Neural cell (in vitro differentiated cells): ENCODE measurements around the gene RPL22. TPM values are rescaled to one million over a fixed set of nuclear protein-coding genes. Genes with fewer than 3 reads are reported as not detected.

Experiments
- H2AFZ ChIP-seq: fragments of 200-600, 300-800 bp; sonication (generic), shearing (Covaris generic); 2 replicates; pipeline ENCODE4 v1.6.0; 2014; ENCODE audit warnings: low read depth, mild to moderate bottlenecking, antibody characterized with exemption, low read length, moderate library complexity
- H3F3A ChIP-seq: fragments of 200-600 bp; shearing (Covaris generic); 2 replicates; pipeline ENCODE4 v1.6.1; 2016; ENCODE audit warnings: mild to moderate bottlenecking, moderate library complexity, mixed read lengths, antibody characterized with exemption, low read length; ENCODE audit not compliant: insufficient read depth, poor library complexity, severe bottlenecking
- H3K27ac ChIP-seq: fragments of 200-600, 300-800 bp; sonication (generic), shearing (Covaris generic); 2 replicates; pipeline ENCODE4 v1.5.1; 2014; ENCODE audit warnings: mild to moderate bottlenecking, low read length, moderate library complexity
- H3K27me3 ChIP-seq: fragments of 300-800, 200-600 bp; sonication (generic), shearing (Covaris generic); 2 replicates; pipeline ENCODE4 v1.6.0; 2014; ENCODE audit warnings: mild to moderate bottlenecking, low read depth, low read length, moderate library complexity; ENCODE audit not compliant: insufficient read depth
- H3K36me3 ChIP-seq: fragments of 300-800, 200-600 bp; sonication (generic), shearing (Covaris generic); 2 replicates; pipeline ENCODE4 v1.5.1; 2014; ENCODE audit warnings: mild to moderate bottlenecking, antibody characterized with exemption, low read length, moderate library complexity; ENCODE audit not compliant: insufficient read depth
- H3K4me2 ChIP-seq: fragments of 300-800, 200-600 bp; sonication (generic), shearing (Covaris generic); 2 replicates; pipeline ENCODE4 v1.6.0; 2014; ENCODE audit warnings: mild to moderate bottlenecking, low read length
- H3K4me3 ChIP-seq: fragments of 300-800, 200-600 bp; sonication (generic), shearing (Covaris generic); 2 replicates; pipeline ENCODE4 v1.5.1; 2014; ENCODE audit warnings: mild to moderate bottlenecking, low read length, moderate library complexity
- H3K79me2 ChIP-seq: fragments of 200-600 bp; shearing (Covaris generic); replicated peaks from 2 replicates; pipeline ENCODE4 v1.6.0; 2014; ENCODE audit warnings: mild to moderate bottlenecking, low read length, moderate library complexity; ENCODE audit not compliant: insufficient read depth
- H3K9ac ChIP-seq: fragments of 300-800, 200-600 bp; sonication (generic), shearing (Covaris generic); 2 replicates; pipeline ENCODE4 v1.6.1; 2016; ENCODE audit warnings: mild to moderate bottlenecking, low read length, mixed read lengths
- H3K9me2 ChIP-seq: fragments of 200-600 bp; shearing (Covaris generic); 2 replicates; pipeline ENCODE4 v1.6.1; 2016; ENCODE audit warnings: mild to moderate bottlenecking, low read length, mixed read lengths; ENCODE audit not compliant: insufficient read depth
- H3K9me3 ChIP-seq: fragments of 200-600, 300-800 bp; sonication (generic), shearing (Covaris generic); 2 replicates; pipeline ENCODE4 v1.6.1; 2016; ENCODE audit warnings: mild to moderate bottlenecking, mixed run types, low read length, moderate library complexity, mixed read lengths
- H4K20me1 ChIP-seq: fragments of 200-600 bp; shearing (Covaris generic); 2 replicates; pipeline ENCODE4 v1.6.1; 2016; ENCODE audit warnings: mild to moderate bottlenecking, mixed run types; ENCODE audit not compliant: insufficient read depth
- EP300 ChIP-seq: fragments of 450-650 bp; conservative IDR thresholded peaks from 2 replicates; pipeline ENCODE4 v1.6.1; 2014; ENCODE audit warnings: antibody characterized with exemption, mild to moderate bottlenecking, moderate library complexity; ENCODE audit not compliant: poor library complexity, severe bottlenecking
- EZH2 ChIP-seq: fragments of 200-600, 300-800 bp; shearing (Covaris generic), sonication (generic); IDR thresholded peaks from 2 replicates; pipeline ENCODE4 v1.6.1; 2014; ENCODE audit warnings: antibody characterized with exemption, low read length, borderline replicate concordance, mild to moderate bottlenecking; ENCODE audit not compliant: insufficient read depth, poor library complexity, severe bottlenecking
- MXI1 ChIP-seq: fragments of 450-650 bp; conservative IDR thresholded peaks from 2 replicates; pipeline ENCODE4 v1.6.1; 2014; ENCODE audit warnings: antibody characterized with exemption, mild to moderate bottlenecking; ENCODE audit not compliant: poor library complexity, severe bottlenecking
- POLR2AphosphoS5 ChIP-seq: IDR thresholded peaks from 2 replicates; pipeline ENCODE4 v1.6.1; 2012
- RAD21 ChIP-seq: fragments of 450-650 bp; conservative IDR thresholded peaks from 2 replicates; pipeline ENCODE4 v1.6.1; 2014; ENCODE audit warnings: antibody characterized with exemption, mild to moderate bottlenecking, moderate library complexity
- SMC3 ChIP-seq: fragments of 450-650 bp; conservative IDR thresholded peaks from 2 replicates; pipeline ENCODE4 v1.6.1; 2014; ENCODE audit warnings: antibody characterized with exemption, mild to moderate bottlenecking, moderate library complexity; ENCODE audit not compliant: poor library complexity
- TAF1 ChIP-seq: IDR thresholded peaks from 2 replicates; pipeline ENCODE4 v1.6.1; 2012; ENCODE audit warnings: low read depth
- polyA plus RNA-seq: library from polyadenylated mRNA; depleted of rRNA; stranded (reverse); fragments of >200 nt; gene quantifications from 2 replicates; pipeline ENCODE4 v1.2.3, GENCODE V29; 2014
- TF ChIP-seq, protein P1 (sequence below): IDR thresholded peaks from 2 replicates; pipeline ENCODE4 v1.6.1; 2012; ENCODE audit warnings: borderline replicate concordance
- TF ChIP-seq, protein P2 (sequence below): fragments of 450-650 bp; IDR thresholded peaks from 2 replicates; pipeline ENCODE4 v1.5.1; 2014; ENCODE audit warnings: antibody characterized with exemption, mild to moderate bottlenecking, moderate library complexity; ENCODE audit not compliant: poor library complexity, severe bottlenecking

RPL22 gene
- polyA plus RNA-seq, 1 donor from 2014 or later = 294 TPM

GRCh38 chr1:6191968-6192367 is 7.4 kb downstream of the RPL22 start:
- no peaks in the 10 kb centered on the region for H3K27me3 ChIP-seq
- H3K4me2 ChIP-seq = no peak overlapping the region
- no peaks in the 10 kb centered on the region for H3K79me2 ChIP-seq
- no peak overlapping the region for H2AFZ ChIP-seq
- no peaks in the 10 kb centered on the region for H3K9me2 ChIP-seq
- TF ChIP-seq, protein P1, sequence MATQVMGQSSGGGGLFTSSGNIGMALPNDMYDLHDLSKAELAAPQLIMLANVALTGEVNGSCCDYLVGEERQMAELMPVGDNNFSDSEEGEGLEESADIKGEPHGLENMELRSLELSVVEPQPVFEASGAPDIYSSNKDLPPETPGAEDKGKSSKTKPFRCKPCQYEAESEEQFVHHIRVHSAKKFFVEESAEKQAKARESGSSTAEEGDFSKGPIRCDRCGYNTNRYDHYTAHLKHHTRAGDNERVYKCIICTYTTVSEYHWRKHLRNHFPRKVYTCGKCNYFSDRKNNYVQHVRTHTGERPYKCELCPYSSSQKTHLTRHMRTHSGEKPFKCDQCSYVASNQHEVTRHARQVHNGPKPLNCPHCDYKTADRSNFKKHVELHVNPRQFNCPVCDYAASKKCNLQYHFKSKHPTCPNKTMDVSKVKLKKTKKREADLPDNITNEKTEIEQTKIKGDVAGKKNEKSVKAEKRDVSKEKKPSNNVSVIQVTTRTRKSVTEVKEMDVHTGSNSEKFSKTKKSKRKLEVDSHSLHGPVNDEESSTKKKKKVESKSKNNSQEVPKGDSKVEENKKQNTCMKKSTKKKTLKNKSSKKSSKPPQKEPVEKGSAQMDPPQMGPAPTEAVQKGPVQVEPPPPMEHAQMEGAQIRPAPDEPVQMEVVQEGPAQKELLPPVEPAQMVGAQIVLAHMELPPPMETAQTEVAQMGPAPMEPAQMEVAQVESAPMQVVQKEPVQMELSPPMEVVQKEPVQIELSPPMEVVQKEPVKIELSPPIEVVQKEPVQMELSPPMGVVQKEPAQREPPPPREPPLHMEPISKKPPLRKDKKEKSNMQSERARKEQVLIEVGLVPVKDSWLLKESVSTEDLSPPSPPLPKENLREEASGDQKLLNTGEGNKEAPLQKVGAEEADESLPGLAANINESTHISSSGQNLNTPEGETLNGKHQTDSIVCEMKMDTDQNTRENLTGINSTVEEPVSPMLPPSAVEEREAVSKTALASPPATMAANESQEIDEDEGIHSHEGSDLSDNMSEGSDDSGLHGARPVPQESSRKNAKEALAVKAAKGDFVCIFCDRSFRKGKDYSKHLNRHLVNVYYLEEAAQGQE = no peak
- TF ChIP-seq SMC3 (no peak), TAF1 (no peak)
- H3K27ac ChIP-seq = no peak overlapping the region
- no peaks in the 10 kb centered on the region for H3F3A ChIP-seq
- H3K36me3 ChIP-seq = no peaks in the 10 kb centered on the region
- no peak overlapping the region for H3K4me3 ChIP-seq
- no peak overlapping the region for H3K9ac ChIP-seq
- H3K9me3 ChIP-seq = no peaks in the 10 kb centered on the region
- no peaks in the 10 kb centered on the region for H4K20me1 ChIP-seq

DNA sequence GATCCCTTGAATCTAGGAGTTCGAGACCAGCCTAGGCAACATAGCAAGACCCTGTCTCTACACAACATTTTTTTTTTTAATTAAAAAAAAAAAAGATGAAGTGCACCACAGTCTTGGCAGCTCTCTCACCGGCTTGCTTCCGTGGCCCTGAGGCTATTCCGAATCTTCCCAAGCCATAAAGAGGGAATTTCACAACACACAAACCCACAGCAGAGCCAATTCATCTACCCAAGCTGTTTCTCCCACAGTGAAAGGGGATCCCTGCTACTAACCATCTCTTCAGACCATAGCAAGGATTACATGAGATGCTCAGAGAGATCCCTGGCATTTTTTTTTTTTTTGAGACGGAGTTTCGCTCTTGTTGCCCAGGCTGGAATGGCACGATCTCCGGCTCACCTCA is 10.9 kb downstream of the RPL22 start:
- no peaks in the 10 kb centered on the region for H3K79me2 ChIP-seq
- no peaks in the 10 kb centered on the region for H3K9me2 ChIP-seq
- no peak overlapping the region for H2AFZ ChIP-seq
- H3K27me3 ChIP-seq = no peaks in the 10 kb centered on the region
- no peaks in the 10 kb centered on the region for H3F3A ChIP-seq
- H3K4me3 ChIP-seq = no peak overlapping the region
- H3K27ac ChIP-seq = no peak overlapping the region
- H3K36me3 ChIP-seq = no peaks in the 10 kb centered on the region
- H3K9me3 ChIP-seq = no peaks in the 10 kb centered on the region
- no peaks in the 10 kb centered on the region for H4K20me1 ChIP-seq
- H3K4me2 ChIP-seq = no peak overlapping the region
- TF ChIP-seq EZH2 = no peak
- no peak for TF ChIP-seq POLR2AphosphoS5
- TF ChIP-seq, protein P2, sequence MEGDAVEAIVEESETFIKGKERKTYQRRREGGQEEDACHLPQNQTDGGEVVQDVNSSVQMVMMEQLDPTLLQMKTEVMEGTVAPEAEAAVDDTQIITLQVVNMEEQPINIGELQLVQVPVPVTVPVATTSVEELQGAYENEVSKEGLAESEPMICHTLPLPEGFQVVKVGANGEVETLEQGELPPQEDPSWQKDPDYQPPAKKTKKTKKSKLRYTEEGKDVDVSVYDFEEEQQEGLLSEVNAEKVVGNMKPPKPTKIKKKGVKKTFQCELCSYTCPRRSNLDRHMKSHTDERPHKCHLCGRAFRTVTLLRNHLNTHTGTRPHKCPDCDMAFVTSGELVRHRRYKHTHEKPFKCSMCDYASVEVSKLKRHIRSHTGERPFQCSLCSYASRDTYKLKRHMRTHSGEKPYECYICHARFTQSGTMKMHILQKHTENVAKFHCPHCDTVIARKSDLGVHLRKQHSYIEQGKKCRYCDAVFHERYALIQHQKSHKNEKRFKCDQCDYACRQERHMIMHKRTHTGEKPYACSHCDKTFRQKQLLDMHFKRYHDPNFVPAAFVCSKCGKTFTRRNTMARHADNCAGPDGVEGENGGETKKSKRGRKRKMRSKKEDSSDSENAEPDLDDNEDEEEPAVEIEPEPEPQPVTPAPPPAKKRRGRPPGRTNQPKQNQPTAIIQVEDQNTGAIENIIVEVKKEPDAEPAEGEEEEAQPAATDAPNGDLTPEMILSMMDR = no peak
- TF ChIP-seq, protein P1 = no peak
- TF ChIP-seq TAF1 = no peak
- no peak for TF ChIP-seq MXI1
- TF ChIP-seq RAD21 = no peak
- no peak for TF ChIP-seq SMC3
- TF ChIP-seq EP300 = no peak
- no peak overlapping the region for H3K9ac ChIP-seq
